AG04449 (cell line): ENCODE measurements around the gene CFAP221.

ENCODE experiments used
- CTCF ChIA-PET: fragments of 350-600 bp; formaldehyde crosslinking; extraction: SDS; loops from one replicate; lab custom pipeline; 2021; ENCODE audit warnings: antibody characterized with exemption; lab: Yijun Ruan, JAX
- POLR2A ChIA-PET: fragments of 400-600, 350-600 bp; formaldehyde crosslinking; extraction: SDS; loops from one replicate; lab custom pipeline; 2020; ENCODE audit warnings: antibody characterized with exemption, inconsistent platforms; lab: Yijun Ruan, JAX
- DNase-seq: peaks from one replicate; pipeline ENCODE4 v3.0.0-alpha.2; 2010; ENCODE audit warnings: low read depth, low spot score
- H3K4me3 ChIP-seq: 2 replicates; pipeline ENCODE4 v1.5.1; 2011; ENCODE audit warnings: low read depth, mild to moderate bottlenecking, control low read depth, low read length
- CTCF ChIP-seq: IDR thresholded peaks from one replicate; pipeline ENCODE4 v1.5.1; 2011; ENCODE audit warnings: mild to moderate bottlenecking, moderate library complexity, low read length, control low read depth, inconsistent platforms; ENCODE audit not compliant: insufficient read depth; ENCODE audit errors: missing control alignments

The CFAP221 gene

GRCh38 chr2:119659601-119660342, 115.5 kb downstream of the CFAP221 start:
- no peak for DNase-seq
- TF ChIP-seq CTCF = peak; percentile 82
- H3K4me3 ChIP-seq = no peak overlapping the region
- ChIA-PET CTCF (interaction anchor here (0.9 to 17.7 kb wide), 6 partner anchors 9 to 254 kb away, joined by 3 to 269 read pairs (median 4); no protein-coding TSS in a partner anchor), POLR2A (no interaction called here)

GRCh38 chr2:119660343-119660658, 116.1 kb downstream of the CFAP221 start:
- no peak overlapping the region for H3K4me3 ChIP-seq
- no peak for DNase-seq
- ChIA-PET POLR2A (no interaction called here), CTCF (interaction anchor here (1.0 to 17.7 kb wide), 8 partner anchors 8 to 778 kb away, joined by 3 to 269 read pairs (median 5); no protein-coding TSS in a partner anchor)
- no peak for TF ChIP-seq CTCF

- DNase-seq = no peak
- ChIA-PET POLR2A (no interaction called here), CTCF (interaction anchor here (0.8 to 17.7 kb wide), 3 partner anchors 9 to 17 kb away, joined by 3 to 269 read pairs (median 4); no protein-coding TSS in a partner anchor)
- TF ChIP-seq CTCF = no peak
- H3K4me3 ChIP-seq = no peak overlapping the region
These were observed 118.0 kb downstream of the CFAP221 start for GRCh38 chr2:119662297-119662696.

- ChIA-PET POLR2A (no interaction called here), CTCF (interaction anchor here (1.0 to 1.2 kb wide), 2 partner anchors 8 to 27 kb away, joined by 3 to 7 read pairs; no protein-coding TSS in a partner anchor)
- DNase-seq = no peak
- H3K4me3 ChIP-seq = no peak overlapping the region
- TF ChIP-seq CTCF = no peak
These were observed 124.3 kb downstream of the CFAP221 start for GRCh38 chr2:119668546-119668945.

- TF ChIP-seq CTCF = no peak
- ChIA-PET POLR2A (no interaction called here), CTCF (no interaction called here)
These were observed 126.8 kb downstream of the CFAP221 start for GRCh38 chr2:119671016-119671415.

GRCh38 chr2:119671752-119672151, 127.5 kb downstream of the CFAP221 start:
- DNase-seq = no peak
- H3K4me3 ChIP-seq = no peak overlapping the region
- no peak for TF ChIP-seq CTCF
- CTCF ChIA-PET = no interaction called here
- POLR2A ChIA-PET = no interaction called here

More at GRCh38 chr2:119671016-119671415, 126.8 kb downstream of the CFAP221 start:
- H3K4me3 ChIP-seq = no peak overlapping the region
- no peak for DNase-seq
